Raji (cell line): ENCODE results near the gene CAVIN1.

Experiments used
- POLR2A ChIP-seq: IDR thresholded peaks from 2 replicates; pipeline ENCODE4 v1.6.1; 2011; ENCODE audit warnings: low read depth, low read length, control low read depth; ENCODE audit not compliant: insufficient read depth

Gene CAVIN1

DNA sequence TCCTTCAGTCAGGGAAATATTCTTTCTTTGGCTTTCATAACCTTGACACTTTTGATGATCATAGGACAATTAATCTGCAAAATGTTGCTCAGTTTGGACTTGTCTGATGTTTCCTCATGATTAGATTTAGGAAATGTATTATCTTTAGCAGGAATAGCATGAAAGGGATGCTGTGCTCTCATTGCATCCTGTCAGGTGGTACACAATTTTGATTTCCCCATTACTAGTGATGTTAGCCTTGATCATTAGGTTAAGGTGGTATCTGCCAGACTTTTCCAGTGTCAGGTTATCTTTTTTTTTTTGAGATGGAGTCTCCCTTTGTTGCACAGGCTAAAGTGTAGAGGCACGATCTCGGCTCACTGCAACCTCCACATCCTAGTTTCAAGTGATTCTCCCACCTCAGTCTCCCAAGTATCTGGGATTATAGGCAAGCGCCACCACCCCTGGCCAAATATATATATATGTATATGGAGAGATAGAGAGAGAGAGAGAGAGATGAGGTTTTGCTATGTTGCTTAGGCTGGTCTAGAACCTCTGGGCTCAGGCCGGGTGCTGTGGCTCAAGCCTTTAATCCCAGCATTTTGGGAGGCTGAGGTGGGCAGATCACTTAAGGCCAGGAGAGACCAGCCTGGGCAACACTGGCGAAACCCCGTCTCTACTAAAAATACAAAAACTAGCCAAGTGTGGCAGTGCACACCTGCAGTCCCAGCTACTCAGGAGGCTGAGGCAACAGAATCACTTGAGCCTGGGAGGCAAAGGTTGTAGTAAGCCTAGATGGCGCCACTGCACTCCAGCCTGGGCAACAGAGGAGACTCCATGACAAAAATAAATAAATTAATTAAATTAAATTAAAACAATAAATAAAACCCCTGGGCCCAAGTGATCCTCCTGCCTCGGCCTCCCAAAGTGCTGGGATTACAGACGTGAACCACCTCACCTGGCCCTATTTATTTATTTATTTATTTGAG is 15.8 kb upstream of the CAVIN1 start:
- no peak for TF ChIP-seq POLR2A

DNA sequence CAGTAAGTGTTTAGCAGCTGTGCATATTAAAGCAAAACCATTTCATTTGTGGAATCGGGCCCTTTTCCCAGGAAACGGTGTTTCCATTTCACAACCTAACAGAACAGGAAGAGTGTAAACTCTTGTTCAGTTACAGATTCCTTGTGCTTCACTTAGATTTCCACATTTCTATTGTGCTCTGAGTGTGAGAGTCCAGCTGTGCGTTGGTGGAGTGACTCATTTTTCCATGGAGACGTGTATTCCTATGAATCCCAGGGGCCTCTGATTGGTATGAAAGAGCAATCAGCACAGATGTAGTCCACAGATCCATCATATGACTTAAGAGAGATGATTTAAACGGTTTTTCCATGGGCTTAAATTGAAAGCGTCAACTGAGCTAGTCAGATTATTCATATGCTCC is 13.3 kb upstream of the CAVIN1 start:
- no peak for TF ChIP-seq POLR2A

DNA sequence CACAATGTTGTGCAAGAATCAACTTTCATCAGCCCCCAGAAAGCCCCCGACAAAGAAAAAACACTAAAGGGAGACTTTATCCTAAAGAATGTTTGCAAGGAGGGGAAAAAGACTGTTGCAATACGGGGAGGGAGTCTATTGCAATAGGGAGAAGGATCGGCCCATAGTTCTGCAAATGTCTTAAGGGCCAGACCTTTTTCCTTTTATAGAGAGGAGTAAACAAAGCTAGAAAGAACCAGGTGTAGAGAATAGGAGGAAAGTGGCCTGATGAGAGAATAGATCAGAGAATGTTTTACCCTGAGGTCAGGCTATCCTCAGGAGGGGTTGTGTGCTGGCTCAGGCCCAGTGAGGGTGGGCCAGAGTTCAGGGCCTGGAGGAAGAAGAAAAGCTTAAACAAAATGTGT is 8.7 kb upstream of the CAVIN1 start:
- TF ChIP-seq POLR2A, result no peak

DNA sequence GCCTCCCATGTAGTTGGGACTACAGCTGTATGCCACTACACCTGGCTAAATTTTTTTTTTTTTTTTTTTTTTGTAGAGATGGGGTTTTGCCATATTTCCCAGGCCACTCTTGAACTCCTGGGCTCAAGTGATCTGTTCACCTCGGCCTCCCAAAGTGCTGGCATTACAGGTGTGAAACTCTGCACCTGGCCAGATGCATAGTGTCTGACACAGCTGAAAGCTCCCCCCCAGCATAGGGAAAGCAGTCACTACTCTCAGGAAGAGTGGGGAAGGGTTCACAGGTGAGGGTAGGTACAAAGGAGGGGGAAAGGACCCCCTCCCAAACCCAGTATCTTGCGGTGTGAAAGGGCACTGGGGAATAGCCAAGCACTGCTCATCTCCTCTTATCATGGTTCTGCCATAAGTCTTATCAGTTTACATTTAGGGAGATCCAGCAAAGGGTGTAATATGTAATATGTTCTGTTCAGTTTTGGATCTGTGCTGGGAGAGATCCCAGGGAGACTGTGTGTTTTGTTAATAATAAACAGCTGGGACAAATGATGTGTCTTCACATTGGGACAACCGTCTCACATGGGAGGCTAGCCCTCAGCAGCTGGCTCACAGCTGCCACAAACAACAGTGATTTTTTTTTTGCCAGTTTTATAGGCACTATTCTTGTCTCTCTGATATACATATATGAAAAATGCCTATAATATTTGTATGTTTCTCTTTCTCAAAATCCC is 6.8 kb upstream of the CAVIN1 start:
- no peak for TF ChIP-seq POLR2A

DNA sequence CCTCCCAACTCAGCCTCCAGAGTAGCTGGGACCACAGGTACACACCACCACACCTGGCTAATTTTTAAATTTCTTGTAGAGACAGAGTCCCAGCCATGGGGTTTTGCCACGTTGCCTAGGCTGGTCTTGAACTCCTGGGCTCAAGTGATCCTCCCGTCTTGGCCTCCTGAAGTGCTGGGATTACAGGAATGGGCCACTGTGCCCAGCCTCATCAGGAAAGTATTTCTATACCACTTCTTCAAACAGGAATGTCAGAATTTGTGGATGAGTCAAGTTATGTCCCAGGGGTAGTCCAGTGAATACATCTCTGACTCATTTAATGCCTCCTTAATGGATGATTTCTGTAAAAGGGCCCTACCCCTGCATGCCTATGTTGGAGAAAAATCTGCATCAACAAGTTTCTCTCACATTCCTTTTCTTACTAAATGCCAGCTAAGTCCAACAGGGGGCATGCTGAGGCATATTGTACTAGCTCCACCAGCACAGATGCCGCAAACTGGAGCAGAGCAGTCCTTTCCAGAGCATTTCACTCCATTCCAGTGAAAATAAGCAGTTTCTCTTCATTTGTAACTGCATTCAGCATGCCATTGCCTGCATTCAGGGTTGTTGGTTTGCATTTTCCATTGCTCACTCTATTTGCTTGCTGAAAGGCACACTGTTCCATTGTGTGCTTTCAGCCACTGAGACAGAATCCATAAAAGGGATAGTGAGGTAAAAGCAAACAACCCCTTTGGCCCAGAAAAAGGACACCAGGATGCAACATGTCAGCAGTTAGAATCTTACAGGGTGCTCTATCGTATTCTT is 5.3 kb upstream of the CAVIN1 start:
- TF ChIP-seq POLR2A, result no peak

DNA sequence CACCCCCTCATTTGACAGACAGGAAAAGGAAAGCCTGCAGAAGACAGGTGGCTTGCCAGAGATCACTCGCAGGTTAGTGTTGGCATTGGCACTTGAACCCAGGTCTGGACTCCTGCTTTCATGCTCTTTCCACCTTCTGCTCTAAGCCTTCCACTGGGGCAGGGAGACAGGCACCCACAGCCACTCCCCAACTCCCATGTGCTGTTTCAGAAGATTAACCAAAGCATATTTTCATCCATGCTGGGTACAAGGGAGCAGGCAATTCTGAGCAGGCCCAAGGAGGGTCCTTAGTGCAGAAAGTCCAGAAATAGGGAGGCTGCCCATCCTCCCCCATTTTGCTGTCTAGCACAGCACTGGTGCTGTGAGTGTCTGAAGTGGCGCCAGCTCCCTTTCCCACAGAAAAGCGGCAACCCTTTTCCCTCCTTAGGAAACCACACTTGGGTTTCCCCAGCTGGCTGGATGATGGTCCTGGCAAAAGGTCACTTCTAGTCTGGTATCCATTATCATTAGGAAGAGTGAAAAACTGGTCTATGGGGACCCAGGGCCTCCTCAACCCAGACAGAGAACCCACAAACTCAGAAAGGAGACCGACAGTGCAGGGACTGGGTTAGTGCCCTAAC is 2.0 kb upstream of the CAVIN1 start:
- no peak for TF ChIP-seq POLR2A

DNA sequence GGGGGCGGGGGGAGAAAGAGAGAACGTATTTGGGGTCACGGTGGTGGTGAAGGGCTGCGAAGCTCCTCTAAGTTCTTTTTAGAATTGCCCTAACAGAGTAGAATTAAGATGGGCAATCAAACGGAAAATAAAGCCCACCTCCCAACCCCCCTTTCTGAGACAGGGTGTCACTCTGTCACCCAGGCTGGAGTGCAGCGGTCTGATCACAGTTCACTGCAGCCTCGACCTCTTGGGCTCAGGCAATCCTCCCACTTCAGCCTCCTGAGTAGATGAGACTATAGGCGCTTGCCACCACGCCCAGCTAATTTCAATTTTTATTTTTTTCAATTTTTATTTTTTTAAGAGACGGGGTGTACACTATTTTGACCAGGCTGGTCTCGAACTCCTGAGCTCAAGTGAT is 710 bp upstream of the CAVIN1 start:
- TF ChIP-seq POLR2A, result no peak

DNA sequence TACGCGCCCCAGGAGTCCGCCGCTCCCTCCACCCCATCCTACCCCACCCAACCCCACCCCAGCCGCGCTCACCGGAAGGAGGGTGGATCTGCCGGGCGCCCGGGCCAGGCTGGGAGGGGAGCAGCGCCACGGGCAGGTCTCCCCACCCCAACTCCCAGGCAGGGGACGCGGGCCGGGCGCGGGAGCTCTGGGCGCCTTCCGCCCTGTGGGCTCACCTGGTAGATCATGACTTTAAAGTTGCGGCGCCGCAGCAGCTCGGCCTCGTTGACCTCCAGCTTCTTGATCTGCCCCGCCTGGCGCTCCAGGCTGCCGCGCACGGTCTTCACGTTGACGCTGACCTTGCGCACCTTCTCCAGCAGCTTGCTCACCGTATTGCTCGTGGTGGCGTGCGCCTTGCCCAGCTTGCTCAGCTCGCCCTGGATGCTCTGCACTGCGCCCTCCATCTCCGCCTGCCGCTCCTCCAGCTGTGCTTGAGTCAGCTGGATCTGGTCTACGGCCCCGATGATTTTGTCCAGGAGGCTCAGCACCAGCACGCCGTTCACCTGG is 571 bp downstream of the CAVIN1 start:
- TF ChIP-seq POLR2A, result no peak

- no peak for TF ChIP-seq POLR2A
These were observed 1.3 kb downstream of the CAVIN1 start for GRCh38 chr17:42421507-42422338.

- no peak for TF ChIP-seq POLR2A
These were observed 1.9 kb downstream of the CAVIN1 start for GRCh38 chr17:42421136-42421506.

GRCh38 chr17:42414704-42415409 is 8.2 kb downstream of the CAVIN1 start:
- no peak for TF ChIP-seq POLR2A

DNA sequence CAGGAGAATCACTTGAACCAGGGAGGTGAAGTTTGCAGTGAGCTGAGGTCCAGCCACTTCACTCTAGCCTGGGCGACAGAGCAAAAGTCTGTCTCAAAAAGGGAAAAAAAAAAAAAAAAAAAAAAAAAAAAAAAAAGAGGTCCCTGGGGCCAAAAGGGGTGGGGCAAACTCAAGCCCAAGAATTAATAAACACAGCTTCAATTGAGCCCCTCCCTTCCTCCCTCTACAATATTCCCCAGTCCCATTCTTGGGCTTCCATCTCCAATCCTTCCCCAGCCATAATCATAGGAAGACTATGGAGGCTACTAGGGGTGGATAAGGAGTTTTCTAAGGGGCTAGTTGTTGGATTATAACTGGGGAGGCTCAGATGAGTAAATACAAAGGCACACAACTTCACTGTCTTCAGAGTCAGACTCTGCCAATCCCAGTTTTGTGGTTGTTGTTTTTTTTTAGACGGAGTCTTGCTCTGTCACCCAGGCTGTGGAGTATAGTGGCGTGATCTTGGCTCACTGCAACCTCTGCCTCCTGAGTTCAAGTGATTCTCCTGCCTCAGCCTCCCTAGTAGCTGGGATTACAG is 9.5 kb downstream of the CAVIN1 start:
- TF ChIP-seq POLR2A, result no peak
